ENCODE results near the gene RASEF. TPM values are rescaled to one million over a fixed set of nuclear protein-coding genes. Genes with fewer than 3 reads are reported as not detected.
"Not testable (repeated sequence)": the region's sequence is repeated elsewhere in the genome, so short reads cannot be mapped to it uniquely, and the experiment has no call there.

The RASEF gene
- polyA plus RNA-seq, 2 donors, result 3.8 to 4.3 TPM

DNA sequence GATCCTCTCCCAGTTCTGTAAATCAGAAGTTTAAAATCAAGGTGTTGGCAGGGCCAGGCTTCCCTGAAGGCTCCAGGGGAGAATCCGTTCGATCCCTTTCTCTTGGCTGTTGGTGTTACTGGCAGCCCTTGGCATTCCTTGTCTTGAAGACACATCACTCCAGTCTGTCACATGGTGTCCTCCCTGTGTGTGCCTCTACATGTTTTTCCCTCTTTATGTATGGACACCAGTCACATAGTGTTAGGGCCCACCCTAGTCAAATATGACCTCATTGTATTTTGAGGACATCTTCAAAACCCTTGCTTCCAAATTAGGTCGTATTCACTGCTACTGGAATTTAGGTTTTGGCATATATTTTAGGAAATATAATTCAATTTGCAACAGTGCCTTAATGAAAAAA is 94.6 kb downstream of the RASEF start:
- H3K27me3 ChIP-seq (ENCODE audit: control insufficient read depth in 1 of 2, insufficient read depth in 2 of 2, low read length in 2 of 2), result no peaks in the 10 kb centered on the region
- no peak overlapping the region for H3K4me3 ChIP-seq (ENCODE audit: low read depth in 1 of 2, low read length in 2 of 2)
- H3K36me3 ChIP-seq (ENCODE audit: control insufficient read depth in 2 of 2, insufficient read depth in 2 of 2, low read length in 1 of 2), result no peaks in the 10 kb centered on the region
- H3K4me1 ChIP-seq (ENCODE audit: control insufficient read depth in 2 of 2, insufficient read depth in 2 of 2, low read length in 1 of 2), result no peaks in the 10 kb centered on the region
- no peak overlapping the region for H3K27ac ChIP-seq (ENCODE audit: low read depth in 2 of 2, low read length in 1 of 2)
- no peaks in the 10 kb centered on the region for H3K9me3 ChIP-seq (ENCODE audit: control insufficient read depth in 2 of 2, insufficient read depth in 1 of 2, low read depth in 1 of 2, low read length in 1 of 2)
- 48 to 69% methylated on average over 3 of the region's 3 CpGs for WGBS, 2 donors

- no peaks in the 10 kb centered on the region for H3K9me3 ChIP-seq (ENCODE audit: control insufficient read depth in 2 of 2, insufficient read depth in 1 of 2, low read depth in 1 of 2, low read length in 1 of 2)
- H3K27me3 ChIP-seq (ENCODE audit: control insufficient read depth in 1 of 2, insufficient read depth in 2 of 2, low read length in 2 of 2), result no peaks in the 10 kb centered on the region
- H3K27ac ChIP-seq (ENCODE audit: low read depth in 2 of 2, low read length in 1 of 2), result no peak overlapping the region
- no peaks in the 10 kb centered on the region for H3K4me1 ChIP-seq (ENCODE audit: control insufficient read depth in 2 of 2, insufficient read depth in 2 of 2, low read length in 1 of 2)
- WGBS, 2 donors, result 17 to 19% methylated on average over 7 of the region's 7 CpGs
- H3K36me3 ChIP-seq (ENCODE audit: control insufficient read depth in 2 of 2, insufficient read depth in 2 of 2, low read length in 1 of 2), result no peaks in the 10 kb centered on the region
- no peak overlapping the region for H3K4me3 ChIP-seq (ENCODE audit: low read depth in 1 of 2, low read length in 2 of 2)
Measured at GRCh38 chr9:82961504-82962125, 101.3 kb downstream of the RASEF start.

DNA sequence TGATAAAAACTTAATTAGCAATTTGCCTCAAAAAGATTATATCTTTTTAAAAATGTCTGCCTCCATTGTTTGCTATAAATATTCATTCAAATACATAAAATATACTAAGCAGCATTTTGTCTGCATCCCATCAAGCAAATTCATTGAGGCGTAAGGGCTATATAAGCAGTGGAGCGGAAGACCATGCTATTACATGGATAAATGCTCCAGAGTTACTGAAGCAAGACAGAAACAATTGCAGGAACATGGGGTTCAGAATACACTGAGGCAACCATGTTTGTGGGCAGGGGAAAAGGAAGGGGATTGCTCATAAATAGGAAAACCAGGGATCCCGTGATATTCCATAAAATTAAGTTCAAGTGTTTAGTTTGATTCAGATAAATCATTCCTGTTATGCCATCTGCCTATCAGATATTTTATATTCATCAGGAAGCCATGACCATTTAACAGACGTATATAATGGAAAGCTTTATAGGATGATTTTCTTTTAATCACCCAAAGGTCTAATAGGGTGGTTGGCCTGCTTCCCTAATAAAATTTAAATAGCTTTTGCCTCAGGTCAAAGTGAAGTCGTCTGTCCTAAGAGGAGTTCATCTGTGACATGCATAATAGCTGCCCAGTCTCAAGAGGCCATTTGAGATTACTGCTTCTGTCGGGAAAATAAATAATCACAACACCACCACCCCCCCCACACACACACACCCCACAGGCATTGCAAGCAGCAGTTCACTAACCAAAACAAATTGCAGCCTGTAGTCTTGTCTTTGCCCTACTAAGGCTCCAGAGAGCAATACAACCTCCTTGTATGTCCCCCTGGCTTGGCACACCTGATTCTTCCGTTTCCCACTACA is 105.2 kb downstream of the RASEF start:
- Histone ChIP-seq H3K36me3 (ENCODE audit: control insufficient read depth in 2 of 2, insufficient read depth in 2 of 2, low read length in 1 of 2) (no peaks in the 10 kb centered on the region), H3K9me3 (ENCODE audit: control insufficient read depth in 2 of 2, insufficient read depth in 1 of 2, low read depth in 1 of 2, low read length in 1 of 2) (no peaks in the 10 kb centered on the region), H3K4me3 (ENCODE audit: low read depth in 1 of 2, low read length in 2 of 2) (no peak overlapping the region), H3K27ac (ENCODE audit: low read depth in 2 of 2, low read length in 1 of 2) (no peak overlapping the region), H3K27me3 (ENCODE audit: control insufficient read depth in 1 of 2, insufficient read depth in 2 of 2, low read length in 2 of 2) (no peaks in the 10 kb centered on the region), H3K4me1 (ENCODE audit: control insufficient read depth in 2 of 2, insufficient read depth in 2 of 2, low read length in 1 of 2) (no peaks in the 10 kb centered on the region)
- WGBS, 2 donors, result 77 to 78% methylated on average over 7 of the region's 7 CpGs

DNA sequence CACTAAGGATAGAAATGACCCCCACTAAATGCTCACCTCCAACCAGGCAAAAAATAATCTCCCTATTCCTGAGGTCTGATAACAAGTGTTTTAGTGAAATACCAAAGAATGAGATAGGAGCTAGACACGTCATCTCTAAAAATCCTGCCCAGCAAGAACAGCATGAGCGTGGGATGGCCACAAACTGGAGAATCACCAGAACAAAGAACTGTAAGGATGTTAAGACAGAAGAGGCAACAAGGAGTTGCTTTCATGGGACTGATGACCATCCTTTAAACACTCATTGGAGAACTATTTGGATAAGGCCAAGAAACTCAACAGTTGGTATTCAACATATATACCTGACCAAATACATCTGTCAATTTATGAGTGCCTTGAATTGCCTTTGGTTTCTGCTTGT is 113.7 kb downstream of the RASEF start:
- 87 to 100% methylated on average over 2 of the region's 2 CpGs for WGBS, 2 donors
- no peak overlapping the region for H3K4me3 ChIP-seq (ENCODE audit: low read depth in 1 of 2, low read length in 2 of 2)
- no peak overlapping the region for H3K27ac ChIP-seq (ENCODE audit: low read depth in 2 of 2, low read length in 1 of 2)
- no peaks in the 10 kb centered on the region for H3K4me1 ChIP-seq (ENCODE audit: control insufficient read depth in 2 of 2, insufficient read depth in 2 of 2, low read length in 1 of 2)
- no peaks in the 10 kb centered on the region for H3K9me3 ChIP-seq (ENCODE audit: control insufficient read depth in 2 of 2, insufficient read depth in 1 of 2, low read depth in 1 of 2, low read length in 1 of 2)
- H3K27me3 ChIP-seq (ENCODE audit: control insufficient read depth in 1 of 2, insufficient read depth in 2 of 2, low read length in 2 of 2), result no peaks in the 10 kb centered on the region
- no peaks in the 10 kb centered on the region for H3K36me3 ChIP-seq (ENCODE audit: control insufficient read depth in 2 of 2, insufficient read depth in 2 of 2, low read length in 1 of 2)

DNA sequence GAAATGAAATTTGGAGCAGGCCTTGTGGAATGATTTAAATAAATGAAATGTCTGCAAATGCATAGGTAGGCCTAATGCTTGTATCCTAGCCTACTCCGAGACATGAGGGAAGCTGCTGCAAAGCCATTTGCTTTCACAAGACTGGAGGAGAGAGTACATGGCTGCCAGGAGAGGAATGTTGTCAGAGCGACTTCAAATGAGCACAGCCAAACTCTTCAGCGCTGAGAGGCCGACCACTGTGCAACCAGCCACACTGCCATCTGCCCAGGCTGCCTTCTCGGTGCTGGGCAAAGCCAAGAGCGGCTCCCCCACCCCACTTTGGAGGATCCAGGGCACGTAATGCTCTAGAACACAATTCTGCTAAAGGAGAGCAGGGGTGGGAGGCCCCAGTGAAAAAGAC is 122.6 kb downstream of the RASEF start:
- no peaks in the 10 kb centered on the region for H3K27me3 ChIP-seq (ENCODE audit: control insufficient read depth in 1 of 2, insufficient read depth in 2 of 2, low read length in 2 of 2)
- no peaks in the 10 kb centered on the region for H3K4me1 ChIP-seq (ENCODE audit: control insufficient read depth in 2 of 2, insufficient read depth in 2 of 2, low read length in 1 of 2)
- whole genome bisulfite sequencing, 2 donors, result 89 to 91% methylated on average over 7 of the region's 7 CpGs
- no peak overlapping the region for H3K27ac ChIP-seq (ENCODE audit: low read depth in 2 of 2, low read length in 1 of 2)
- no peaks in the 10 kb centered on the region for H3K9me3 ChIP-seq (ENCODE audit: control insufficient read depth in 2 of 2, insufficient read depth in 1 of 2, low read depth in 1 of 2, low read length in 1 of 2)
- no peaks in the 10 kb centered on the region for H3K36me3 ChIP-seq (ENCODE audit: control insufficient read depth in 2 of 2, insufficient read depth in 2 of 2, low read length in 1 of 2)
- no peak overlapping the region for H3K4me3 ChIP-seq (ENCODE audit: low read depth in 1 of 2, low read length in 2 of 2)

DNA sequence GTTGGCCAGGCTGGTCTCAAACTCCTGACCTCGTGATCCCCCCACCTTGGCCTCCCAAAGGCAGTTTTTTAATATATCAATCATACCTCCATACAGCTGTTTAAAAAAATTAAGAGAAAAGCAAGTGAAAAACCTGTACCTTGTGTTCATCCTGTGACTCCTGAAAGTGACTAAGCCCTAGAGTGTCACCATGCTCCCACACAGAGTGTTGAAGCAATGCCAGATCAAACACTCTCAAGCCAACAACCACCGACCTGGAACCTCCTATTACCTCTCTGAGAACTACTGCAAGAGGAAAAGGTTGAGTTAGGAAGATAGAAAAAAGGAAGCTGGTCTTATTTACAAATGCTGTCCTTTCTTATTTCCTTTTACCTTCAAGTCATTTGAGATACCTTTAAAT is 123.5 kb downstream of the RASEF start:
- WGBS, 2 donors, result 45 to 50% methylated on average over 2 of the region's 2 CpGs

GRCh38 chr9:82938426-82939218 is 124.3 kb downstream of the RASEF start:
- 60 to 68% methylated on average over 3 of the region's 3 CpGs for WGBS, 2 donors
- no peak overlapping the region for H3K27ac ChIP-seq (ENCODE audit: low read depth in 2 of 2, low read length in 1 of 2)
- H3K27me3 ChIP-seq (ENCODE audit: control insufficient read depth in 1 of 2, insufficient read depth in 2 of 2, low read length in 2 of 2), result no peaks in the 10 kb centered on the region
- H3K36me3 ChIP-seq (ENCODE audit: control insufficient read depth in 2 of 2, insufficient read depth in 2 of 2, low read length in 1 of 2), result no peaks in the 10 kb centered on the region
- no peaks in the 10 kb centered on the region for H3K4me1 ChIP-seq (ENCODE audit: control insufficient read depth in 2 of 2, insufficient read depth in 2 of 2, low read length in 1 of 2)
- H3K9me3 ChIP-seq (ENCODE audit: control insufficient read depth in 2 of 2, insufficient read depth in 1 of 2, low read depth in 1 of 2, low read length in 1 of 2), result no peaks in the 10 kb centered on the region
- H3K4me3 ChIP-seq (ENCODE audit: low read depth in 1 of 2, low read length in 2 of 2), result no peak overlapping the region

More for the DNA sequence above, 123.5 kb downstream of the RASEF start:
- no peak overlapping the region for H3K27ac ChIP-seq (ENCODE audit: low read depth in 2 of 2, low read length in 1 of 2)
- no peaks in the 10 kb centered on the region for H3K4me1 ChIP-seq (ENCODE audit: control insufficient read depth in 2 of 2, insufficient read depth in 2 of 2, low read length in 1 of 2)
- H3K27me3 ChIP-seq (ENCODE audit: control insufficient read depth in 1 of 2, insufficient read depth in 2 of 2, low read length in 2 of 2), result no peaks in the 10 kb centered on the region
- H3K36me3 ChIP-seq (ENCODE audit: control insufficient read depth in 2 of 2, insufficient read depth in 2 of 2, low read length in 1 of 2), result no peaks in the 10 kb centered on the region
- H3K4me3 ChIP-seq (ENCODE audit: low read depth in 1 of 2, low read length in 2 of 2), result no peak overlapping the region
- H3K9me3 ChIP-seq (ENCODE audit: control insufficient read depth in 2 of 2, insufficient read depth in 1 of 2, low read depth in 1 of 2, low read length in 1 of 2), result no peaks in the 10 kb centered on the region

DNA sequence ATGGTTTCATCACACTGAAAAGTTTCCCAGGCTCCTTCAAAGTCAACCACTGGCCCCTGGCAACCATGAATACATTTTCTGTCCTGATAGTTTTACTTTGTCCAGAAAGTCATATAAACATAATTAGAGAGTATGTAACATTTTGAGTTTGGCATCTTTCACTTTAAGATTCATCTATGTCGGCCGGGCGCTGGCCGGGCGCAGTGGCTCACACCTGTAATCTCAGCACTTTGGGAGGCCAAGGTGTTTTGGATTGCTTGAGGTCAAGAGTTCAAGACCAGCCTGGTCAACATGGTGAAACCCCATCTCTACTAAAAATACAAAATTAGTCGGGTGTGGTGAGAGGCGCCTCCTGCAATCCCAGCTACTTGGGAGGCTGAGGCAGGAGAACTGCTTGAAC is 126.4 kb downstream of the RASEF start:
- WGBS, 2 donors, result 91 to 95% methylated on average over 7 of the region's 7 CpGs
- H3K4me1 ChIP-seq (ENCODE audit: control insufficient read depth in 2 of 2, insufficient read depth in 2 of 2, low read length in 1 of 2); H3K4me3 ChIP-seq (ENCODE audit: low read depth in 1 of 2, low read length in 2 of 2); H3K27me3 ChIP-seq (ENCODE audit: control insufficient read depth in 1 of 2, insufficient read depth in 2 of 2, low read length in 2 of 2); H3K36me3 ChIP-seq (ENCODE audit: control insufficient read depth in 2 of 2, insufficient read depth in 2 of 2, low read length in 1 of 2); H3K9me3 ChIP-seq (ENCODE audit: control insufficient read depth in 2 of 2, insufficient read depth in 1 of 2, low read depth in 1 of 2, low read length in 1 of 2); H3K27ac ChIP-seq (ENCODE audit: low read depth in 2 of 2, low read length in 1 of 2): not testable (repeated sequence)

DNA sequence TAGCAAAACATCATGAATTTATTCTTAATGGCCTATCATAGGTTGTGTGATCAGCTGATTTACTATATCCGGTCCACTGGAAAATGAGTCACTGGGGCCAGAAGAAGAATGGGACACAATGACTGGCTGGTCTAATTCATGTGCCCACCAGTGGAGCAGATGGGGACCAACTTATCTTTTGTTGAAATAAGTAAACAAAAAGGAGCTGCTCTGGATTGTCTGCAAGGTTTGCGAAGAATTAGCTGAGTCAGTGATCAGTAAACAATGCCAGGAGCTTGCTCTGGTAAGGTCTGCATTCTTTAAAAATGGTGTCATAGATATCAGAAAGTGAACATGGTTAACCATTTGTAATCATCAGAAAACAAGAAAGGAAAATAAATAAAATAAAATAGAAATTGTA is 128.0 kb downstream of the RASEF start:
- Histone ChIP-seq H3K27ac (ENCODE audit: low read depth in 2 of 2, low read length in 1 of 2) (no peak overlapping the region), H3K4me3 (ENCODE audit: low read depth in 1 of 2, low read length in 2 of 2) (no peak overlapping the region), H3K9me3 (ENCODE audit: control insufficient read depth in 2 of 2, insufficient read depth in 1 of 2, low read depth in 1 of 2, low read length in 1 of 2) (no peaks in the 10 kb centered on the region), H3K27me3 (ENCODE audit: control insufficient read depth in 1 of 2, insufficient read depth in 2 of 2, low read length in 2 of 2) (no peaks in the 10 kb centered on the region), H3K4me1 (ENCODE audit: control insufficient read depth in 2 of 2, insufficient read depth in 2 of 2, low read length in 1 of 2) (no peaks in the 10 kb centered on the region), H3K36me3 (ENCODE audit: control insufficient read depth in 2 of 2, insufficient read depth in 2 of 2, low read length in 1 of 2) (no peaks in the 10 kb centered on the region)
- WGBS, 2 donors, result 48 to 51% methylated on average over 2 of the region's 2 CpGs

Measured in esophagus (tissue), 2 donors.